Measurements from ENCODE around the gene LMOD1.
"Not testable (repeated sequence)": the region's sequence is repeated elsewhere in the genome, so short reads cannot be mapped to it uniquely, and the experiment has no call there.

The LMOD1 gene

DNA sequence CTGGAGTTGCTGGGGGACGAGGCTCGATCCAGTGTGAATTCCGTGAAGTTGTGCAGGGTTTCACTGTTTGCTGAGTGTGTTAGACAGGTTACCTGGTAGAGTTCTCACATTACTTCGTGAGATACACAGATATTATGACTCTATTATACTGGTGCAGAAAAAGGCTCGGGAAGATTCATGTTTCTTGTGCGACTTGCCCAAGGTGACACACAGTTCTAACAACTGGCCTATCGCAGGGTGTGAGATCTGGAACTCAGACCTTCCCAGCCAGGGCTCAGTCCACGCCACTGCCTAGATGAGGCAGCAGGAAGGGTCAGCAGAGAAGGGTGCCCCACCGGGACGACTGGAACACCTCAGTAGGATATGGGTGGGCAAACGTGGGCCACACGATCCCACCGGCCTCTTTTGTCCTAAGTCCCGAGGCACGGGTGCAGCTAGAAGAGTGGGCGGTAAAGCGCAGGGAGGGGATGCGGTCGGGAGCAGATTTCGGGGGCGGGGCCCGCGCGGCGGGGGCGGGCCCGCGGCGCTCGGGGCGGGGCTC lies 35.8 kb upstream of the LMOD1 start:
- FAIRE-seq: peak; percentile 88
- TF ChIP-seq TAF1 (IDR thresholded peaks at IDR 0.05; ENCODE audit: low read depth, low read length): no peak
- no peak for TF ChIP-seq SPI1 (IDR thresholded peaks at IDR 0.05; ENCODE audit: low read depth, low read length)
- no peak for TF ChIP-seq POU2F2 (IDR thresholded peaks at IDR 0.05; ENCODE audit: low read depth, low read length)
- TF ChIP-seq POLR2AphosphoS5 (IDR thresholded peaks at IDR 0.05; ENCODE audit: low read depth, low read length): no peak
- TF ChIP-seq POLR2A (IDR thresholded peaks at IDR 0.05; ENCODE audit: low read depth, low read length): no peak
- TF ChIP-seq PAX5 (IDR thresholded peaks at IDR 0.05; ENCODE audit: insufficient read depth, low read length, severe bottlenecking): no peak
- no peak for DNase-seq (ENCODE audit: insufficient read length, low spot score)

GRCh38 chr1:201970334-201971159 lies 24.2 kb upstream of the LMOD1 start:
- no peak for FAIRE-seq
- TF ChIP-seq POU2F2 (IDR thresholded peaks at IDR 0.05; ENCODE audit: low read depth, low read length) (no peak), POLR2AphosphoS5 (IDR thresholded peaks at IDR 0.05; ENCODE audit: low read depth, low read length) (peak; percentile 63), POLR2A (IDR thresholded peaks at IDR 0.05; ENCODE audit: low read depth, low read length) (peak; percentile 38; the same call in 1 of the 2 replicates), TAF1 (IDR thresholded peaks at IDR 0.05; ENCODE audit: low read depth, low read length) (no peak), SPI1 (IDR thresholded peaks at IDR 0.05; ENCODE audit: low read depth, low read length) (no peak)
- no peak for DNase-seq (ENCODE audit: insufficient read length, low spot score)

GRCh38 chr1:201968202-201968925 lies 22.0 kb upstream of the LMOD1 start:
- TF ChIP-seq SPI1 (IDR thresholded peaks at IDR 0.05; ENCODE audit: low read depth, low read length) (no peak), POU2F2 (IDR thresholded peaks at IDR 0.05; ENCODE audit: low read depth, low read length) (no peak), POLR2AphosphoS5 (IDR thresholded peaks at IDR 0.05; ENCODE audit: low read depth, low read length) (no peak), TAF1 (IDR thresholded peaks at IDR 0.05; ENCODE audit: low read depth, low read length) (no peak), POLR2A (IDR thresholded peaks at IDR 0.05; ENCODE audit: low read depth, low read length) (no peak), PAX5 (IDR thresholded peaks at IDR 0.05; ENCODE audit: insufficient read depth, low read length, severe bottlenecking) (no peak)
- DNase-seq (ENCODE audit: insufficient read length, low spot score): no peak
- FAIRE-seq: no peak

DNA sequence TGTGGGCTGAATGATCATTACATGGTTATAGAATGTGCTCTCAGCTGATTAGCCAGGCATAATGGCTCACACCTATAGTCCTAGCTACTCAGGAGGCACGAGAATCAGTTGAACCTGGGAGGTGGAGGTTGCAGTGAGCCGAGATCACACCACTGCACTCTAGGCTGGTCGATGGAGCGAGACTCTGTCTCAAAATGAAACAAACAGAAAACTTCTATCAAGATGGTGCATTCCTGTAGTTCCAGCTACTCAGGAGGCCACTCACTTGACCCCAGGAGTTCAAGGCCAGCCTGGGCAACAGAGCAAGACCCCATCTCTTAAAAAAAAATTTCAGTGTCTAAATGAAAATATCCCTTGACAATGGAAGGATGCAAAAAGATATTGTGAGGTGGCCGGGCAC lies 19.8 kb upstream of the LMOD1 start:
- no peak for FAIRE-seq
- TF ChIP-seq PAX5 (IDR thresholded peaks at IDR 0.05; ENCODE audit: insufficient read depth, low read length, severe bottlenecking) (no peak), SPI1 (IDR thresholded peaks at IDR 0.05; ENCODE audit: low read depth, low read length) (no peak), POU2F2 (IDR thresholded peaks at IDR 0.05; ENCODE audit: low read depth, low read length) (no peak), POLR2AphosphoS5 (IDR thresholded peaks at IDR 0.05; ENCODE audit: low read depth, low read length) (no peak), TAF1 (IDR thresholded peaks at IDR 0.05; ENCODE audit: low read depth, low read length) (no peak), POLR2A (IDR thresholded peaks at IDR 0.05; ENCODE audit: low read depth, low read length) (no peak)

GRCh38 chr1:201964261-201964660 lies 17.9 kb upstream of the LMOD1 start:
- DNase-seq (ENCODE audit: insufficient read length, low spot score): no peak
- no peak for FAIRE-seq
- TF ChIP-seq POLR2A (IDR thresholded peaks at IDR 0.05; ENCODE audit: low read depth, low read length) (no peak), TAF1 (IDR thresholded peaks at IDR 0.05; ENCODE audit: low read depth, low read length) (no peak), SPI1 (IDR thresholded peaks at IDR 0.05; ENCODE audit: low read depth, low read length) (no peak), PAX5 (IDR thresholded peaks at IDR 0.05; ENCODE audit: insufficient read depth, low read length, severe bottlenecking) (no peak), POLR2AphosphoS5 (IDR thresholded peaks at IDR 0.05; ENCODE audit: low read depth, low read length) (no peak), POU2F2 (IDR thresholded peaks at IDR 0.05; ENCODE audit: low read depth, low read length) (no peak)

More for the DNA sequence above, 19.8 kb upstream of the LMOD1 start:
- DNase-seq (ENCODE audit: insufficient read length, low spot score): no peak

DNA sequence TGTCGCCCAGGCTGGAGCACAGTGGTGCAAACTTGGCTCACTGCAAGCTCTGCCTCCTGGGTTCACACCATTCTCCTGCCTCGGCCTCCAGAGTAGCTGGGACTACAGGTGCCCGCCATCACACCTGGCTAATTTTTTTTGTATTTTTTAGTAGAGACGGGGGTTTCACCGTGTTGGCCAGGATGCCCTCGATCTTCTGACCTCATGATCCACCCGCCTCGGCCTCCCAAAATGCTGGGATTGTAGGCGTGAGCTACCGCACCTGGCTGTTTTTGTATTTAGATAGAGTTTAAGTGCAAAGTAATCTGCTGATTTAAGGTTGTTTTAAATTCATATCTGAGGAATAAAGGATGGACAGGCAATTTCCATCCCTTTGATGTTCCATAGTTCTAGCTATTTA lies 16.0 kb upstream of the LMOD1 start:
- FAIRE-seq; DNase-seq (ENCODE audit: insufficient read length, low spot score): not testable (repeated sequence)

- TF ChIP-seq SPI1 (IDR thresholded peaks at IDR 0.05; ENCODE audit: low read depth, low read length) (no peak), POLR2AphosphoS5 (IDR thresholded peaks at IDR 0.05; ENCODE audit: low read depth, low read length) (no peak), PAX5 (IDR thresholded peaks at IDR 0.05; ENCODE audit: insufficient read depth, low read length, severe bottlenecking) (no peak), POLR2A (IDR thresholded peaks at IDR 0.05; ENCODE audit: low read depth, low read length) (no peak), TAF1 (IDR thresholded peaks at IDR 0.05; ENCODE audit: low read depth, low read length) (no peak), POU2F2 (IDR thresholded peaks at IDR 0.05; ENCODE audit: low read depth, low read length) (no peak)
- DNase-seq (ENCODE audit: insufficient read length, low spot score) (no peak), FAIRE-seq (no peak)
These were observed 12.0 kb upstream of the LMOD1 start for GRCh38 chr1:201958348-201958747.

DNA sequence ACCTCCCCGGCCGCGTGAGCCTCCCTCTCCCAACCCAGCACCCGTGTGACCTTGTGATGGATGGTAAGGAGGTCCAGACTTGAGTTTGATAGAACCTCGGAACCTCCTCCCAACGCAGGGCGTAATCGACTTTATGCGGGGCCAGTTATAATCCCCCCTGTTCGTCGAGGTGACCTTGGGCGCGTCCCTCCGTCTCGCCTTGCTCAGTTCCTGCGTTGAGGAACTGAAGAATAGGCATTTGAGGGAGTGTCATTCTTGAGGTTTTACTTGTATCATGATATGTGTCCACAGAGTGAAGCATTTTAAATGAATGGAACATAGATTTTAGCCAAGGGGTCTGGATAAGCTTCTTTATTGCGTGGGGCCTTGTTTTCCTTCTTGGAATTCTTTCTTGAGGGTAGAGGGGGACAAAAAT lies 9.4 kb upstream of the LMOD1 start:
- DNase-seq (ENCODE audit: insufficient read length, low spot score): no peak
- TF ChIP-seq SPI1 (IDR thresholded peaks at IDR 0.05; ENCODE audit: low read depth, low read length) (peak; percentile 19; the same call in 1 of the 2 replicates), POLR2AphosphoS5 (IDR thresholded peaks at IDR 0.05; ENCODE audit: low read depth, low read length) (no peak)
- peak; percentile 56 for FAIRE-seq

DNA sequence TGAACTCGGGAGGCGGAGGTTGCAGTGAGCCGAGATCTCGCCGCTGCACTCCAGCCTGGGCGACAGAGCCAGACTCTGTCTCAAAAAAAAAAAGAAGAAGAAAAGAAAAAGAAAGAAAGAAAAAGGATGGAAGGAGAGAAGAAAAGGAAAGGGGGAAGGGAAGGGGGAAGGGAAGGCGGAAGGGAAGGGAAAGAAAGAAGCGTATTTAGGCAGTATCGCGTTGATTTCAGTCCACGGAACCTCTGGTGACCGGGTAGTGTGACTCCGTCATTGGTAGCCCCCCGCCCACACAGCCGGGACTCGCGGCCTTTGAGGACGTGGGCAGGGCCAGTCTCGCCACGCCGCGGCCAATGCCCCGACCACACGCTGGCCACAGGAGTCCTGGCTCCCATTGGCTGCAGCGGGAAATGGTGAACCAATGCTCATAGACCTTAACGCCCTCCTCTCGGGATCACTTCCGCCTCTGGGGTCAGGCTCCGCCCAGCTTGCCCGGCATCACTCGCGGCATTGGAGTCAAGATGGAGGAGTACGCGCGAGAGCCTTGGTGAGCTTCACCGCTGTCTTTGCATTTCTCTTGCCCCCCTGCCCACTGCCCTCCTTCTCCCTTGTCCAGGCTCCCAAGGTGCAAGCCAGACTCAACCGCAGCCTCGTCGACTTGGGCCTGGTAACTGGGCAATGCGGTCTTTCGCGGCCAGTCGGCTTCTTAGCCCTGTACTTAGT lies 8.8 kb upstream of the LMOD1 start, which contains the start of gene TIMM17A:
Gene TIMM17A, plus strand, starts transcription at position 495 of the 720 bp plus-strand sequence. Its CDS starts 24 bp downstream, at position 519.
- TF ChIP-seq POLR2AphosphoS5 (IDR thresholded peaks at IDR 0.05; ENCODE audit: low read depth, low read length) (peak; percentile 99), POU2F2 (IDR thresholded peaks at IDR 0.05; ENCODE audit: low read depth, low read length) (peak; percentile 92), PAX5 (IDR thresholded peaks at IDR 0.05; ENCODE audit: insufficient read depth, low read length, severe bottlenecking) (no peak), TAF1 (IDR thresholded peaks at IDR 0.05; ENCODE audit: low read depth, low read length) (peak; percentile 91), SPI1 (IDR thresholded peaks at IDR 0.05; ENCODE audit: low read depth, low read length) (peak; percentile 61; the same call in 1 of the 2 replicates), POLR2A (IDR thresholded peaks at IDR 0.05; ENCODE audit: low read depth, low read length) (peak; percentile 98)

More for the DNA sequence above, 8.8 kb upstream of the LMOD1 start, which contains the start of gene TIMM17A:
- DNase-seq (ENCODE audit: insufficient read length, low spot score) (peak; percentile 86), FAIRE-seq (peak; percentile 100)
